Astrocyte of the cerebellum (primary cell): ENCODE data around the gene IKZF3.

Source experiments
- DNase-seq: peaks from one replicate; pipeline ENCODE4 v3.0.0-alpha.2; 2011; ENCODE audit warnings: low read depth
- H3K4me3 ChIP-seq: 2 replicates; pipeline ENCODE4 v1.5.1; 2011; ENCODE audit warnings: mild to moderate bottlenecking, low read depth, low read length, moderate library complexity
- in situ Hi-C: cut with HindIII; loops from 2 replicates; pipeline ENCODE4 v1.10.0; 2017; ENCODE audit warnings: low sequenced_read_pairs
- TF ChIP-seq, protein P1 (sequence below): IDR thresholded peaks from 2 replicates; pipeline ENCODE4 v1.5.1; 2012; ENCODE audit warnings: low read length, low read depth, moderate library complexity, mild to moderate bottlenecking; ENCODE audit errors: missing control alignments

The IKZF3 gene

DNA sequence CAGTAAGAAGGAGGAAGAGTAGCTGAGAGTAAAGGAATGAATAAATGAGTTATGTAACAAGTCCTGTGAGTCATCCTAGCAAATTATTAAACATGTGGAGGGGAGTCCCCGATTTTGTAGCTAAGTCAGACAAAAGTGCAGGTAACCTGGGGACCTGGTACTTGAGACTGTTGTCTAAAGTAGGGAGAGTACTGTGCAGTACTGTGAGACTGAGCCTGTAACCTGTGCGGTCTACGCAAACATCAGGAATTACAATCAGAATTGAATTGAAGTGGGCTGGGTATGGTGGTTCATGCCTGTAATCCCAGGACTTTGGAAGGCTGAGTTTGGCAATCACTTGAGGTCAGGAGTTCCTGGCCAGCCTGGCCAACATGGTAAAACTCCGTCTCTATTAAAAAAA lies 35.7 kb downstream of the IKZF3 start:
- DNase-seq = no peak
- in situ Hi-C loops = no loop called here
- H3K4me3 ChIP-seq = no peak overlapping the region
- TF ChIP-seq, protein P1, sequence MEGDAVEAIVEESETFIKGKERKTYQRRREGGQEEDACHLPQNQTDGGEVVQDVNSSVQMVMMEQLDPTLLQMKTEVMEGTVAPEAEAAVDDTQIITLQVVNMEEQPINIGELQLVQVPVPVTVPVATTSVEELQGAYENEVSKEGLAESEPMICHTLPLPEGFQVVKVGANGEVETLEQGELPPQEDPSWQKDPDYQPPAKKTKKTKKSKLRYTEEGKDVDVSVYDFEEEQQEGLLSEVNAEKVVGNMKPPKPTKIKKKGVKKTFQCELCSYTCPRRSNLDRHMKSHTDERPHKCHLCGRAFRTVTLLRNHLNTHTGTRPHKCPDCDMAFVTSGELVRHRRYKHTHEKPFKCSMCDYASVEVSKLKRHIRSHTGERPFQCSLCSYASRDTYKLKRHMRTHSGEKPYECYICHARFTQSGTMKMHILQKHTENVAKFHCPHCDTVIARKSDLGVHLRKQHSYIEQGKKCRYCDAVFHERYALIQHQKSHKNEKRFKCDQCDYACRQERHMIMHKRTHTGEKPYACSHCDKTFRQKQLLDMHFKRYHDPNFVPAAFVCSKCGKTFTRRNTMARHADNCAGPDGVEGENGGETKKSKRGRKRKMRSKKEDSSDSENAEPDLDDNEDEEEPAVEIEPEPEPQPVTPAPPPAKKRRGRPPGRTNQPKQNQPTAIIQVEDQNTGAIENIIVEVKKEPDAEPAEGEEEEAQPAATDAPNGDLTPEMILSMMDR = no peak

DNA sequence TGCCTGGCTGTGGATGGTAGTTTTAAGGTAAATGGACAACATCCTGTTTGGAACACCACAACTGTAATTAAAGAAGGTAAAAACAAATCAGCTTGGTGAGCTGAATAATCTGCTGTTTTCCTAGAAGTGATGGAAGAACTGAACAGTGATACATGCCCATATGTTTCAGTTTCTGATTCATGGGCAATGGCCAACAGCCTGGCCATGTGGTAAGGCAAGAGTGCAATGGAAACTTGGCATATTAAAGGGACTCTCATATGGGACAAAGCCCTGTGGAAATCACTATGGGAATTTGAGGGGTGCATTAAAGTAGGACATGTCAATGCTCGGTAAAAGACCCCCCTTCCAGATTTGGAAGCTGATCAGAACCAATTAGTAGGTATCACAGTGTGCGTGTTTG lies 37.8 kb downstream of the IKZF3 start:
- in situ Hi-C loops = no loop called here
- H3K4me3 ChIP-seq = no peak overlapping the region
- TF ChIP-seq, protein P1 = no peak
- DNase-seq = no peak

DNA sequence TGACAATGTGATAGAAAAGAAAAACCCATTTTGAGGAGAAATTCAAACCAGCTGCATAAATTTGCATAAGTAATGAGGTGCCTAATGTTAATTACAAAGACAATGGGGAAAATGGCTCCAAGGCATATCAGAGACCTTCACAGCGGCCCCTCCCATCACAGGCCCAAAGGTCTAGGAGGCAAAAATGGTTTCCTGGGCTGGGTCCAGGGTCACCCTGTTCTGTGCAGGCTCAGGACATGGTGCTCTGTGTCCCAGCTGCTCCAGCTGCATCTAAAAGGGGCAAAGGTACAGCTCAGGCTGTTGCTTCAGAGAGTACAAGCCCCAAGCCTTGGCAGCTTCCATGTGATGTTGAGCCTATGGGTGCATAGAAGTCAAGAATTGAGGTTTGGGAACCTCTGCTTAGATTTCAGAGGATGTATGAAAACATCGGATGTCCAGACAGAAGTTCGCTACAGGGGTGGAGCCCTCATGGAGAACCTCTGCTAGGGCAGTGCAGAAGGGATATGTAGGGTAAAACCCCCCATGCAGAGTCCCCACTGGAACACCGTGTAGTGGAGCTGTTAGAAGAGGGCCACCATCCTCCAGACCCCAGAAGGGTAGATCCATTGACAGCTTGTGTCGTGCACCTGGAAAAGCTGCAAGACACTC lies 40.6 kb downstream of the IKZF3 start:
- in situ Hi-C loops = no loop called here
- TF ChIP-seq, protein P1 = no peak
- no peak for DNase-seq
- H3K4me3 ChIP-seq = no peak overlapping the region

DNA sequence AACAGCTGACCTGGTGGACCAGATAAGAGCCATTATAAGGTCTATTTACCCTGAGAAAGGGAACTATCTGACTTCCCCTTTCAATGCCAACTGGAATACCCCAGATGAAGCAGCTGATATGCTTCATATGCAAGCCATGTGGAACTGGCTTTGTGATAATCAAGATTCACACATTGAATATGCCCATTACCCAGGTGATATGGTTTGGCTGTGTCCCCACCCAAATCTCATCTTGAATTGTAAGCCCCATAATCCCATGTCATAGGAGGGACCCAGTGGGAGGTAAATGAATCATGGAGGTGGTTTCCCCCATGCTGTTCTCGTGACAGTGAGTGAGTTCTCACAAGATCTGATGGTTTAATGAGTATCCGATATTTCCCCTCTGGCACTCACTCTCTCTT lies 42.1 kb downstream of the IKZF3 start:
- TF ChIP-seq, protein P1 = no peak
- in situ Hi-C loops = no loop called here
- no peak overlapping the region for H3K4me3 ChIP-seq
- DNase-seq = no peak

DNA sequence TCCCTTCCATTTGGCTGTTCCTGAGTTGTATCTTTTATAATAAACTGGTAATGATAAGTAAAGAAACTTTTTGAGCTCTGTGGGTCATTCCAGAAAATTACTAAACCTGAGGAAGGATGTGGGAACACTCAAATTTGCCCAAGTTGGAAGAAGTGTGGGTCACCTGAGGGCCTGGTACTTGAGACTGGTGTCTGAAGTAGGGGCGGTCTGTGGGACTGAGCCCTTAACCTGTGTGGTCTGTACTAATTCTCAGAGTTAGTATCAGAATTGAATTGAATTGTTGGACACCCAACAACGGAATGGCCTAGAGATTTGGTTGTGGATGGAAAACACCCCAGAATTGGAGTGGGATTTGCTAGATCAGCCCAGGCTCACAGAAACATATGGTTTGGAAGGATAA lies 43.1 kb downstream of the IKZF3 start:
- in situ Hi-C loops = no loop called here
- H3K4me3 ChIP-seq = no peak overlapping the region
- DNase-seq = no peak
- TF ChIP-seq, protein P1 = no peak

DNA sequence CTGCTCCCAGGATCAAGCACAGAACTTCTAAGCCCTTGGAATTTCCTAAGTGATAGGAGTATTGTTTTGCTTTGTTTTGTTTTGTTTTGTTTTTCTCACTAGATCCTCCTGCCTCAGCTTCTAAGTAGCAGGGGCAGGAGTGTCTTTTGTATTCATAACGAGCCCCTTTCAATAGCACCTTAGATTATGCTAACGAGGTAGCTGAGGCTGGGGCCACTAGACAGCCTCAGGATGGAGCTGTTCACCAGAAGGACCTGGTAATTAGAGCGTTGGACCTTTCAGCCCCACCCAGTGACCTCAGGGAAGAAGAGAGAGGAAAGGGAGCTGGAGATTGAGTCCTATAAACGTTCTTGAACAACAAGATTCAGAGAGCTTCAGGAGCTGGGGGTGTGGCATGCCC lies 43.6 kb downstream of the IKZF3 start:
- DNase-seq = no peak
- in situ Hi-C loops = no loop called here
- no peak overlapping the region for H3K4me3 ChIP-seq
- TF ChIP-seq, protein P1 = no peak
